ENCODE measurements around the gene BARHL1.

Gene BARHL1

DNA sequence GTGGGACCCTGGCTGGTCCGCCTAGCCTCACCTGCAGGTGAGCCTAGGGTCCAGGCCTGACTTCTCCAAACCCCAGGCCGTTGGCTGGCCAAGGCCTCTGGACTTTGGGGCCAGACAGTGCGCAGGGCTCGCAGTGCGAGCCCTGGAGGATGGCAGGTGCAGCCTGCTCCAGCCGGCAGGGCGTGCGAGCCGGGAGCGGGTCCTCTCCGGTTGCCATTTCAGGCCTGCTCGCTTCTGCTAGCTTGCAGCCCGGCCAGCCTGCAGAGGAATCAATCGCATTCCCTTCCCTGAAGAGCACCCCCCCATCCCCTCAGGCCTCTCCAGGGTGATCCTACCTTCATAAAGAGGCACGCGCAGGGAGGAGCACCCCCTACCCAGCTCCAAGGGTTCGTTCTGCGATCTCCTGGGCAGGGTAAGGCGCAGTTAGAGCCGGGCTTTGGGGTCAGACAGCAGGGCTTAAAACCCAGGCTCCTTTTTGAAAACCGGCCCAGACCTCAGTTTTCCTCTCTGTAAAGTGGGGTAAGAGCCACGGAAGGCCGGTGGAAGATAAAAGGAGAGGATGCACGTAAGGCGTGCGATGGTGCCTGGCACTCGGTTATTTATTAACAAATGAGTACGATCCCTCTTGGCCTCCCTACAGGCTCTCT, 6.2 kb downstream of the BARHL1 start:
- DNase-seq = no peak

DNA sequence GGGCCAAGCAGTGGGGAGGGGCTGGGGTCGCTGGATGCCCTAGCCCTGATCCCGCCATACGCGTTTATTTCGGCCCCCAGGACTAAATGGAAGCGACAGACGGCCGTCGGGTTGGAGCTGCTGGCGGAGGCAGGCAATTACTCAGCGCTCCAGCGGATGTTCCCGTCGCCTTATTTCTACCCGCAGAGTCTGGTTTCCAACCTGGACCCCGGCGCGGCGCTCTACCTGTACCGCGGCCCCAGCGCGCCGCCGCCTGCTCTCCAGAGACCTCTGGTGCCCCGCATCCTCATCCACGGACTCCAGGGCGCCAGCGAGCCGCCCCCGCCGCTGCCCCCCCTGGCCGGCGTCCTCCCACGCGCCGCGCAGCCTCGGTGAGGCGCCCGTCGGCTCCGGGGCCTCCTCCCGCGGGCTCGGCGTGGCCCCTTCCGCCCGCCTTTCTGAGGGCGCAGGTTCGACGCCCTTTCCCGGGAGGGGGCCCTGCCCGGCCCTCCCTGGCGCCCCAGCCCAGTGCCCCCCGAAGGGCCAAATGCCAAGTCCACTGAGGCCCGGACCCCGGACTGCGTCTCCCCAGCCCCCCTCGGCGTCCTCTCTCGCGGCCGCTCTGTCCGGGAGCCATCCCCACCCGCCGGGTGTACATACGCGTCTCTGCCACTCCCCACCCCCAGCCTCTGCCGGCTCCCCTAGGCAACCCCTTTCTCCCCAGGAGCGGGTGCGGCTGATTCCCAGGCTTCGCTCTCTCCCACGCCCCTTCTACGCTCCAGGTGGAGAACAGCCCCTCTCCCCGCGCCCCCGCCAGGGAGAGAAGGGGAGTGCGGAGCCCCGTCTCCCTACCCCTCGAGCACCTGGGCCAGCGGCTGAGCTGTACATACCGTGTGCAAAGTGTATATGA, 7.0 kb downstream of the BARHL1 start:
- DNase-seq = no peak

DNA sequence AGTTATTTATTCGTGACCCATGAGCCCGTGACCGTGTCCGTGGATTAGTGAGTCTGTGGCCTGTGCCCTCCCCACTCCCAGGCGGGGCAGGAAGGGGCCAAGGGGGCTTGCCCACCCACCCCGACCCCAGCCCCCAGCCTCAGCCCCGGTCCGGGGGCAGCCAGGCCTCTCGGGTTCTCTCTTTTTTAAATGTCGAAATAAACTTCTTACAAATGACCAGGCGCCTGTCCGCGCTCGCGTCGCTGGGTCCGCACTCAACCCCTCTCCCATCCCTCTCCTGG, 7.6 kb downstream of the BARHL1 start:
- no peak for DNase-seq

DNA sequence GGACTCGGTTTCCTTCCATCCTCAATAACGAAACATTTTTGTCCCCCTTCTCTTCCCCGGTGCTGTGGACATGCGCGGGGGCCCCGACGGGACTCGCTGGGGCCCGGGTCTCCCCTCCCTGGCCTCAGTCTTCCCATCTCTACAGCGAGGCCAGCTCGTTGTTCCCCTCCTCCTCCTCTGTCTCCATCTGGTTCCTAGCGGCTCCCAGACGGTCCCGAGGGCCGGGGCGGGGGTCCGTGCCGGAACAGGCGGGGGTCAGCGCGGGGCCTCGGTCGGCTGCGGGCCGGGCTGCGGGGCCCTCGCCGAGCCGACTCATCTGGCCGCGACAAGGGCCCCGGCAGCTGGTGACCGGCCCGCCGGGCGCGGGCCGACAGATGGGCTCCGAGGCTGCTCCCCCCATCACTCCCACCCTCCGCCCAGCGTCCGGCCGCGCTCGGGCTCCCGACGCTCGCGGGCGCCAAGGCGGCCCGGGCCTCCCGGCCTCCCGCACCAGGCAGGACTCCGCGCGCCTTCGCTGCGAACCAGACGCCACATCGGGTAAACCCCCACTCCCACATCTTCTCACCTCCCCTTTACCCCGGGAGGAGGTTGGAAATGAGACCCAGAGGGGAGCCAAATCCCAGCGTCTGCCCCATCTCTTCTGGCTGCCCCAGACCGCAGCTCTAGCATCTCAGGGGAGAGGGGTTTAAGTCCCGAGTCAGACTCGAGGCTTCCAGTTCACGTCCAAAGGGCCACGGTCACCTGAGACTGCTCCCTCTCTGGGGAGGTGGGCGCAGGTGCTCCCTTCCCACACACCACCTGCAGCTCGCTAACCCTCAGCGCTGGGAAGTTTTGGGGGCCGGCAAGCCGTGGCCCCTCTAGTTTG, 8.1 kb downstream of the BARHL1 start:
- no peak for DNase-seq

DNA sequence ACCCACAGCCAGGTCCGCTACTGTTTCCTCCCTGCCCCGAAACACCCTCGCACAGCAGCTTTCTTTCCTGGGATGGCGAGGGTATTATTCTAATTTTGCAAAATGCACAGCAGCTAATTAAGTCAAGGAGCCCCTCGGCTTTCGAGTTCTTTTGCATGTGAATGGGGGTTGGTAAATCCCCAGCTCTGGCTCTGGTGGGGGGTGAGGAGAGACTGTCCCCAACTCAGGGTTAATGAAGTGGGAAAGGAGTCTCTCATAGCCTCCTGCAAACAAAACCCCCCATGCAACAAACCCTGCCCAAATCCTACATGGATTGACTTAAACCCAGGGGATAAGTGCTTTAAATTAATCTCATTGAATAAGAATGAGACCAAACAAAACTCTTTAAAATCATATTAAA, 8.8 kb downstream of the BARHL1 start:
- DNase-seq = no peak

DNA sequence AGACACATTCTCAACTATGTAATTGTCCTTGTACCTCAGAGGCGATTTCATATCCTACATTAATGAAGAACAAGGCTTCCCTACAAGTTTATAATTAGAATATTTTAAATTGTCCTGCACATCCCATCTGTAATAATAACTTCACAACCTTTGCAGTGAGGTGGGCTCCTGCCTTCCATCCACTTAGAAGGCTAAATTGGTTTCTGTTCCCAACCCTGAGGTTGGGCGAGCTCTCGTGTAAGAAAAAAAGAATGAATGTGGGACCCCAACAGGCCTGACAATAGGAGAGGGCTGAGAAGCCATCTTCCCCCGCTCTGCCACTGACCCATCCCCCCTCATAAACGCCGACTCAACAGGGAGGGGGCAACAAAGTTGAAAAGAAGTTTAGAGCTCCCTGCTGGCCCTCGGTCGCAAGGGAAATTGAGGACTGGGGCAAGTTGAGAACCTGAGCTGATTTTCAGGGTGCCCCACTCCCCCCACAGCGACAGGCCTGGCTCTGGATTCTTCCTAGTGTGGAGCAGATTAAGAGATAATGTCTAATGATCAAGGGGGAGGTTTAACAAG, 9.4 kb downstream of the BARHL1 start:
- no peak for DNase-seq

DNA sequence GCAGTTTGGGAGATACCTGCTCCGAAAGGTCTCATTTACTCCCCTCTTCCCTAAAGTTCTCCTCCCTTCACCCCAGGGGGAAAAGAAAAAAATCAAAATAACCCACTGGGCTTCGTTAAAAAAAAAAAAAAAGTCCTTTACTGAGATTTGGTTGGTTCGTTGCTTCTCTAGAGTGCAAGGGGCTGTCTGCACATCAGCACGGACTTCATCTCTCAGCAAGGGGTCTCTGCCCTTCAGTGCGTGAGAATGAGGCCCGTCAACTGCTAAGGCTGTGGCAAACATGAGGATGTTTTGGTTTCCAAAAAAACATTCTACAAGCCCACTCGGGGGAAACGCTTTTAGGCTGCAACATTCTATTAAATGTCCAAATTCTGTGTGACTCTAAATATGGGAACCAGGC, 10.0 kb downstream of the BARHL1 start:
- no peak for DNase-seq

DNA sequence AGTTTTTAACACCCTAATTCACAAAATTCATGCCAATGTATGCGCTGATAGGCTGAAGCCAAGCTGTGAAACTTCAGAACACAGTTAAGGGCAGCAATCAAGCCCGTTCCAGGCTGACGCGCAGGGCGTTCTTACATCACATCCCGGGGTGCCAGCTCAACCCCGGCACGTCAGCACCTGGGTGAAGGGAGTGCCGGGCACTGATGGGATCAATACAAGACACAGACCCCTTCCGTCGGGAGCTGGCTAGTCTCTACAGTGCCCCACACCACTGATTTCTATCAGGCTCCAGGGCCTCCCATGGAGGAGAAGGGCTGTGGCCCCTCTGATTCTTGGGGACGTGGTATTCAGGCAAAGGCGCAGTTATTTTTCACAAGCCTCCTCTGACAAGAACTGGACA, 12.0 kb downstream of the BARHL1 start:
- no peak for DNase-seq

DNA sequence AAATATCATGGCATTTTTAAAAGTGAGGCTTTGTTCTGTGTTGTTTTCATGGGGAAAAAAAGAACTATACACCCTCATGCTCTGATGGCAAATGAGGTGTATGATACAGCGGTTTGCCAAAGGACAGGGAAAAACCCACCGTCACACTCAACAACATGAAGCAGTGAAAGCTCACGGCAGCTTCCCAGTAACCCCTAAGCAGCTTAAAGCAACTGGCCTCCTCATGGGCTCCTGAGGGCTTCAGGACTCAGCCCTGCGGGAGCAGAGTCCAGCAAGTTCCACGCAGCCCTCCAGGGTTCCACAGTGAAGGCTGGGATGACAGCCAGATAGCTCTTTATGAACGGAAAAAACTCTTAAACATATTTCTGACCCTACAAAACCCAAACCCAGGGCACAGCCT, 12.9 kb downstream of the BARHL1 start:
- DNase-seq = no peak

DNA sequence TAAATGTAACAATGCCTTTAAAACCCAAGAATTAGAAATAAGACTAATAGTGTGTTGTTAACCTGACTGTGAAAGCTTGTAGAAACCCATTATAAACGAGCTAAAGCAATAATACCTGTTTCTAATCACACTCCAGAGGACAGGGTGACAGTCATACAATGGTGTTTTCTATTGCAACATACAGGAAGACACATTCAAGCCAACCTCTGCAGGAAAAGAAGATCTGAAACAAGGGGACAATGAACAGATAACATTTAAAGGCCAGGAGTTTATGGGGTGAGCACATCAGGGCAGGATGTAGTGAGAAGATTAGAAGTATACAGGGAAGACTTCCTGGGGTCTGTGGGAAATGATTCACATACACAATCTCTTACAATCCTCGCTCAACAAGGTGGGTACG, 13.8 kb downstream of the BARHL1 start:
- DNase-seq = no peak

DNA sequence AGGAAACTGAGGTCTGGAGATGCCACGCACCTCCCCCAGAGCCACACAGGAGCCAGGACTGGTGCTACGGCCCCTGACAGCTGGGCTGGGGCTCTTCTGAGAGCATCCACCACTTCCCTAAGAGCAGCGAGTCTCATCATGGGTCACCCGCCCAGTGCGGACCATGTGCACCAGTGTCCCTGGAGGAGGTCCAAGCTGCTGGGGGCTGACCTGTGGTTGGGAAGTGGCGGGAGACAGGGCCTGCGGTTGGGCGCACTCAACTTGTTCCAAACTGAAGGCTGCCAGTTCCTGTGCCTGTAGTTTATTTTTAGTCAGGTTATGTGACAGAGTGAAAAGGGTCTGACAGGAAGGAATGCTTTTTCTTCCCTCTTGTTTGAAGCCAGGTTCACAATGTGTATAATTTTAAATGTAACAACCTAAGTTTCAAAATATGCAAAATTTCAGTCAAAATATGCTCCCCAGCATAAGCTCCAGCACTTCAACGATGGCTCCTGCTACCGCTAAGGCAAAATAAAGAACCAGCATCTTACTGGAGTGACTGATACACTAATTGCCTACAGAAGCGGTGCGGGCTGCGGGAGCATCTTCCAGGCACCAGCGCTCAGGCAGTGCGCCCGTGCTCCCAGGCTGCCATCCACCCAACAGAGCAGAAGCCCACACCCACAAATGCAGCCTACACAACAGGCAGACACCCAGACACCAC, 14.8 kb downstream of the BARHL1 start:
- no peak for DNase-seq

DNA sequence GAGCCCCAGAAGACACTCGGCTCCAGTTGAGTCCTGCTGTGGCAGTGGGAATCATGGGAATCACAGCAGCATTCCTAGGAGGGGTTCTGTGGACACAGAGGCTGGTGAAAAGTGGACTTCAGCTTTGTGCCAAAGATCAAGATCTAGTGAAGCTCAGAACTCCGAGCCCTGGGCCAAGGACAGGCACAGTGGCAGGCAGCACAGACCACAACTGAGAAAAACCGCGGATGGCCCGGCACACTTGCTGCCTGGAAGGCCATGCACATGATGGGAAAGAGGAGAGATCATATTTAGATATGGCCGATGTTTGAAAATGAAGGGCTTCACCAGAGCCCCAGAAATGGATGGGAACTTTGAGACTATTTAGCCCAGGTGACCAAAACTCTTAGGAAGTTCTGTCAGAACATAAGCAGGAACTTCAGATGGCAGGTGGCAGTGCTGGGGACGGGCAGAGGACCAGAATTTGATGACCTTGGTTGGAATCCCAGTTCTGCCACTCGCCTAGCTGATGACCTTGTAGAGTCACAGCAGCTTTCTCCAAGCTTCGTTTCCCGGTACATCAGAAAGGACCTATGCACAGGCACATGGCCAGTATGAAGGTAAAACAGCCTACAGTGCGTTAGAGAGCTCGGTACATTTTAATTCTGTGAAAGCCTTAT, 18.0 kb downstream of the BARHL1 start:
- no peak for DNase-seq

DNA sequence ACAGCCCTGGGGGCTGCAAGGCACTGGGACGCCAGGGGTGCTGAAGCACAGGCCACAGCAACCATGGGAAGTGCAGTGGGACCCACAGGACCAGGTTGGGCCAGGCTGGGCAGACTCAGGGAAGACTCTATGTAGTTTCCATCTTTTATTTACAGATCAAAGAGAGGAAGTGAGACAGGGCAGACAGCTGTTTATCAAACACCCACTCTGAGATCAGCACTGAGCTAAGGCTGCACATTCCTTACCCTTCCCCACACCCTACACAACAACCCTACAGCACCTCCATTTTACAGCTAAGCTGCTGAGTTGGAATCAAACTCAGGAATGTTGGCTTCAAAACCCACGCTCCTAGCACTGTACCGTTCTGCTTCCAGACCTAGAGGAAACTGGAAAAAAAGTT, 19.8 kb downstream of the BARHL1 start:
- no peak for DNase-seq

DNA sequence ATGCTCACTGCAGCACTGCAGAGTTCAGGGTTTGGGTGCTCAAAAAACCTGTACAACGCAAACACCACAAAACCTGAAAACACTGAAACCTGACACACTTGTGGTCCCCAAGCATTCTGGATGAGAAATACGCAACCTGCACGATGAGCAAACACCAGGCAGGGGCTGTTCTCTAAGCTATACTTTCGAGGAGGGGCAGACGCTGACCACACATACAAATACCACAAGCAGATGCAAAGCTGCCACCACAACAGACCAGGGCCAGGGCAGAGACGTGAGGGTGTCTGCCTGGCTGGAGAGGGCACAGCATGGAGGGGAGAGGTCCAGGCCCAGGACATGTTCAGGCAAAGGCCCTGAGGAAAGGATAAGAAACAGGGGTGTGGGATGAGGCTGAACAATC, 23.0 kb downstream of the BARHL1 start:
- DNase-seq = no peak

DNA sequence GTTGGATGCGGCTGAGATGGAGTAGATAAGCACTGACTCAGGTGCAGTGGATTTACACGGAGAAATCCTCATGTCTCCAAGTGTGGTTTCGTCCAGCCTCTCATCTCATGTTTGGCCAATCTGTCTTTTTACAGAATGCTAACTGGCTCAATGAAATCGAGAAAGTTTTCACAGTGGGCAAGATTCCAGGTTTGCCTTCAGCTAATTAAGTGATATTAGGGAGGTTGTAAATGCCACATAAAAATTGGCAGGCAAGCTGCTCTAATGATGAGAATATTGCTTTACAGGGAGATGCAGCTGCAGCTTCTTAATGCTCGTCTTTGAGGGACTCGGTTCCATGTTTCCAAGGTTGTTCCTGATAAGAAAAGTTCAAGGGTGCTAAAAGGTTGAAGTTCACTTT, 23.7 kb downstream of the BARHL1 start:
- no peak for DNase-seq

DNA sequence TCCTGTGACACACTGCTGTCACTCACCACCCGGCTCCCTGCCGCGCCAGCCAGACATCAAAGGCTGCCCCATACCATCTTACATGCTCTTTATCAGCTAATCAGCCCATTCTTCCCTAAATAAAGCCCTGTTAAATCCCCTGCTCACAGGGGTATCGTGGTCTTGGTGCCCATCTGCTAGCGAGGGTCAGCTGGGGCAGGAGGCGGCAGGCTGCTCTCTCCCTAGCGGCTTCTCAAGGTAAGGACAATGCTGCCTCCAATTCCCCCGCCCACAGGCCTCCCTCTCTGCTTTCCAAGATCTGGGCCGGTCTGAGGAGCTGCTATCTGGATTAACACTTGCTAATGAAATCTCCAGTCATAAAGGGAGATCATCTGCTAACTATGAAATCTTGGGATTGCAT, 26.8 kb downstream of the BARHL1 start:
- no peak for DNase-seq

DNA sequence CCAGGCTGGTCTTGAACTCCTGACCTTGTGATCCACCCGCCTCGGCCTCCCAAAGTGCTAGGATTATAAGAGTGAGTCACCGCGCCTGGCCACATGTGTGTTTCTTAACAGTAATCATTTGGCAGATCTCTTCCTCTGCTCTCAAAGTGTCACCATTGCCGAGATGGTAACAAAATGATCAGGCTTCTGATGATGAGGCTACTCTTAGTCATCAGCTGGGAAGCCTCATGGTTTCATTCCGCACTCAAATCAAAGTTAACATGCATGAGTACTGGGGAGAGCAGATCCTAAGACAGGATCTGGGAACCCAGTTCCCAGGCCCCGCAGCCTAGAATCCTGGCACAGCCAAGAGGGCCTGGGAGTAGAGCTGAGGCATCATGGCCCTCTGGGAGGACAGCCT, 27.4 kb downstream of the BARHL1 start:
- no peak for DNase-seq

DNA sequence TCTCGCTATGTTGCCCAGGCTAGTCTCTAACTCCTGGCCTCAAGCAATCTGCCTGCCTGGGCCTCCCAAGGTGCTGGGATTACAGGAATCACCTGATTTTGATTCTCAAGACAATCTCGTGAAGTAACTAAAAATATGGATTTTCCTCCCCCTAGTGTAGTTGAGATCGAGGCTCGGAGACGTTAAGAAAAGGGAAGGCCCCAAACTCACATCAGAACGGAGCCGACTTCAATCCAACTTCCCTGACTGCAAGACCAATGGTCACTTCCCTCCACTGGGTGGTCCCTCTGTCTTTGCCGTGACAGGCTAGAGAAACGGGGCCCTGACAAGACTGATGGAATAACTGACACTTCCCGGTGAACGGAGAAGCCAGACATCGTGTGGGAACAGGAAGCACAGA, 28.3 kb downstream of the BARHL1 start:
- DNase-seq = no peak

DNA sequence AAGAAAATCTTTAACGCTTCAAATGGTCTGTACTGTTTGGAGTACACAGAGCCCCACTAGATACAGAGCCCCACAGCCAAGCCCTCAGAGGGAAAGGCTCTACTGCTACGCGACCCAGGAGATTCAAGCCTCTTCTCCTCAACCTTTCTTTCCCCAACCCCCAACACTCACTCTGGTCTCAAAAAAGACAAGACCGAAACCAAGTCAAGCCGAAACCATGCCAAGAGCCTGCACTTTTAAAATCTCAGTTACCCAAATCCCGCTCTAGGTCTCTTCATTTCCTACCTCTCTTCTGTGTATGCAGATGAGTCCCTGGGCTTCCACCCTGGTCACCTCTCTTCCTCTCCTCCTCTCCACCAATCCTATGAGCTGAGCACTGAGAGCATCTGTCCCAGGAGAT, 31.9 kb downstream of the BARHL1 start:
- no peak for DNase-seq

DNA sequence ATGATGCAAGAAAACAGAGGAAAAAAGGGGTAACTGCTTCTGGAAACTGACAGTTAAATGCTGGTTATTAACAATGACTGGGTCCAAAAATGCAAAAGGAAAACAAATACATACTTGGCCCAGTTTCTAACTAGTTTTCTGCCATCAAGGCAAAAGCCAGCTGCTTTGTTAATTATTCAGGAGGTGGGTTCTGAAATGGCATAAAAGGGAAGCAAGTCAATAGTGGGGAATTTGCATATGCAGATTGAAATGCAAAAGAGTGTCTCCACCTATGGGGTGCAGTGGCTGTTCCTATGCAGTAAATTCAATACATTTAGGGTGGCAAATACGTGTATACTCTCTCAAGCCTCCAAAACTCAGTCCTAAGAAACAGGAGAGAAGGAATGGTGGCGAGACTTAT, 33.4 kb downstream of the BARHL1 start:
- no peak for DNase-seq

DNA sequence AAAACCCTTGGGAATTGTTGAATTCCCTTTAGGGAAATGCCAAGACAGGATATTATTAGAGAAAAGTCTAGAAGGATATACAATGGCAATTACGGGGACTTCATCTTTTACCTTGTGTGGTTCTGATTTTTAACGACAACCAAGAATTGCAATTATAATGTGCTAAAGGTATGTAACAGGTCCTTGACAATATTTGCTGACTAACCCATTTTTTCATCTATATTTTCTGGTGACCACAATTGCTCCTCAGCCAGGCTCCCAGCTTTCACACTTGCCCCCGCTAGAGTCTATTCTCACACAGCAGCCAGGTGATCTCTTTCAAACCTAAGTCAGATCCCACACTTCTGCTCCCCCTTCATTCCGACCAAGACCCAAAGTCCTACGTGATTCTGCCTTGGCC, 34.3 kb downstream of the BARHL1 start:
- no peak for DNase-seq

DNA sequence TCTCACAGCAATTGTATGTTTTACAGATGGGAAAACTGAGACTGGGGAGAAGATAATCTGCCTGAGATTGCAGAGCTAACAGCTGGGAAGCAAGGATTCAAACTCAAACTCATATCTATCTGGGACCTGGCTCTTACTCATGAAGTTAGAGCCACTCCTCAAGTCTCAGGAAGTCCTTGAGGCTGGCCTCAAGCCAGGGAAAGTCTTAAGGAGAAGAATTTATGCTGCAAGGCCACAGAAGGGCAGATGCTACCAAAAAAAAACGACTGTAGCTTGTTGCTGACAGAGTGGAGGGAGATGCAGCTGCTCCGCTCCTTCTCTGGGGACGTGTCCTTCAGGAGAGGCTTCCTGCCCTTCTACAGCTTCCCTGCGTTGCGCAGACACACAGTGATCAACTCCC, 39.8 kb downstream of the BARHL1 start:
- no peak for DNase-seq

DNA sequence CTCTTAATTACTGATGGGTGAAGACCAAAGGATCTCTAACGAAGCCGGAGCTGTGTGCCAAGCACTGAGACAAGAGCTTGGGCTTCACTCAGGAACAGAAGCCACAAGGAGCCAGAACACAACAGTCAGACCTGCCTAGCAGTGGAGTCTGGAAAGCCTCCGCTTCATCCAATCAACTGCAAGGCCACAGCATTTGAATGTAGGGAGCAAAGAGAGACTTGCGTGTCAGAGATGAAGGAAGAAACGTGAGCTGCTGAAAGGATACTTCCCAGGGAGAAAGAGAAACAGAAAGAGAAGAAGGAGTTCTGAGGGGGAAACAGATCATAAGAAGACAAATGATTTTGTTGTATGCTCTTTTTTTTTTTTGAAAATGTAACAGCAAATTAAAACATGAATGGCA, 43.9 kb downstream of the BARHL1 start:
- no peak for DNase-seq

Data from NCI-H1417 treated with DMSO at 0.1 percent for 48 hours (cell line).